Measurements from ENCODE around the gene KMT2E. TPM values are rescaled to one million over a fixed set of nuclear protein-coding genes. Genes with fewer than 3 reads are reported as not detected.

The KMT2E gene, protein sequence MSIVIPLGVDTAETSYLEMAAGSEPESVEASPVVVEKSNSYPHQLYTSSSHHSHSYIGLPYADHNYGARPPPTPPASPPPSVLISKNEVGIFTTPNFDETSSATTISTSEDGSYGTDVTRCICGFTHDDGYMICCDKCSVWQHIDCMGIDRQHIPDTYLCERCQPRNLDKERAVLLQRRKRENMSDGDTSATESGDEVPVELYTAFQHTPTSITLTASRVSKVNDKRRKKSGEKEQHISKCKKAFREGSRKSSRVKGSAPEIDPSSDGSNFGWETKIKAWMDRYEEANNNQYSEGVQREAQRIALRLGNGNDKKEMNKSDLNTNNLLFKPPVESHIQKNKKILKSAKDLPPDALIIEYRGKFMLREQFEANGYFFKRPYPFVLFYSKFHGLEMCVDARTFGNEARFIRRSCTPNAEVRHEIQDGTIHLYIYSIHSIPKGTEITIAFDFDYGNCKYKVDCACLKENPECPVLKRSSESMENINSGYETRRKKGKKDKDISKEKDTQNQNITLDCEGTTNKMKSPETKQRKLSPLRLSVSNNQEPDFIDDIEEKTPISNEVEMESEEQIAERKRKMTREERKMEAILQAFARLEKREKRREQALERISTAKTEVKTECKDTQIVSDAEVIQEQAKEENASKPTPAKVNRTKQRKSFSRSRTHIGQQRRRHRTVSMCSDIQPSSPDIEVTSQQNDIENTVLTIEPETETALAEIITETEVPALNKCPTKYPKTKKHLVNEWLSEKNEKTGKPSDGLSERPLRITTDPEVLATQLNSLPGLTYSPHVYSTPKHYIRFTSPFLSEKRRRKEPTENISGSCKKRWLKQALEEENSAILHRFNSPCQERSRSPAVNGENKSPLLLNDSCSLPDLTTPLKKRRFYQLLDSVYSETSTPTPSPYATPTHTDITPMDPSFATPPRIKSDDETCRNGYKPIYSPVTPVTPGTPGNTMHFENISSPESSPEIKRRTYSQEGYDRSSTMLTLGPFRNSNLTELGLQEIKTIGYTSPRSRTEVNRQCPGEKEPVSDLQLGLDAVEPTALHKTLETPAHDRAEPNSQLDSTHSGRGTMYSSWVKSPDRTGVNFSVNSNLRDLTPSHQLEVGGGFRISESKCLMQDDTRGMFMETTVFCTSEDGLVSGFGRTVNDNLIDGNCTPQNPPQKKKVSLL (N-terminal part only)
- 417 TPM for total RNA-seq

GRCh38 chr7:105013816-105014692 lies at the start of gene KMT2E:
KMT2E (plus strand) TSS chr7:105014205; CDS start chr7:105040953, 26,748 bp downstream.

Measured in parietal lobe (tissue), 1 donor.